HepG2 (cell line): ENCODE data around the gene MXD3. TPM values are rescaled to one million over a fixed set of nuclear protein-coding genes. Genes with fewer than 3 reads are reported as not detected.
A peak's percentile ranks its signal among the peaks of the same experiment; 100 is the strongest.

Source experiments
- DNMT1 ChIP-seq: sonication (generic); formaldehyde crosslinking; IDR thresholded peaks from 2 replicates; pipeline ENCODE4 v1.5.1; 2020; ENCODE audit warnings: mild to moderate bottlenecking, missing genetic modification reagents
- HOXA3 ChIP-seq: sonication (generic); formaldehyde crosslinking; IDR thresholded peaks from 2 replicates; pipeline ENCODE4 v1.5.0; 2020; ENCODE audit warnings: missing genetic modification reagents
- MATR3 ChIP-seq: sonication (generic); formaldehyde crosslinking; IDR thresholded peaks from 2 replicates; pipeline ENCODE4 v1.4.0; 2020; ENCODE audit warnings: missing genetic modification reagents
- NFRKB ChIP-seq: fragments of 450-650 bp; IDR thresholded peaks from 2 replicates; pipeline ENCODE4 v1.6.1; 2017
- PITX1 ChIP-seq: sonication (generic); formaldehyde crosslinking; IDR thresholded peaks from 2 replicates; pipeline ENCODE4 v1.5.1; 2020; ENCODE audit warnings: mild to moderate bottlenecking, missing genetic modification reagents
- RXRA ChIP-seq: sonication (generic); formaldehyde crosslinking; IDR thresholded peaks from 2 replicates; pipeline ENCODE4 v1.5.1; 2020; ENCODE audit warnings: missing genetic modification reagents
- SATB2 ChIP-seq: sonication (generic); formaldehyde crosslinking; IDR thresholded peaks from 2 replicates; pipeline ENCODE4 v1.5.0; 2020; ENCODE audit warnings: missing genetic modification reagents
- SIX1 ChIP-seq: sonication (generic); formaldehyde crosslinking; IDR thresholded peaks from 2 replicates; pipeline ENCODE4 v1.4.0; 2020; ENCODE audit warnings: missing genetic modification reagents, borderline replicate concordance
- SP5 ChIP-seq: IDR thresholded peaks from 2 replicates; pipeline ENCODE4 v1.6.1; 2016; ENCODE audit warnings: low read depth, borderline replicate concordance
- U2AF1 ChIP-seq: fragments of 200-400 bp; formaldehyde crosslinking; optimal IDR thresholded peaks from 2 replicates; pipeline ENCODE3; 2017; ENCODE audit warnings: mild to moderate bottlenecking, low read depth, low read length
- ZNF432 ChIP-seq: sonication (generic); formaldehyde crosslinking; IDR thresholded peaks from 2 replicates; pipeline ENCODE4 v1.5.0; 2020; ENCODE audit warnings: missing genetic modification reagents, mild to moderate bottlenecking, borderline replicate concordance
- ZNF484 ChIP-seq: sonication (generic); formaldehyde crosslinking; IDR thresholded peaks from 2 replicates; pipeline ENCODE4 v1.5.1; 2020; ENCODE audit warnings: mild to moderate bottlenecking, low read depth, missing genetic modification reagents, borderline replicate concordance
- ZNF615 ChIP-seq: sonication (generic); formaldehyde crosslinking; IDR thresholded peaks from 2 replicates; pipeline ENCODE4 v1.5.0; 2020; ENCODE audit warnings: mild to moderate bottlenecking, missing genetic modification reagents, borderline replicate concordance
- ZNF629 ChIP-seq: sonication (generic); formaldehyde crosslinking; conservative IDR thresholded peaks from 2 replicates; pipeline ENCODE4 v1.5.0; 2020; ENCODE audit warnings: missing genetic modification reagents
- ZNF777 ChIP-seq: sonication (generic); formaldehyde crosslinking; IDR thresholded peaks from 2 replicates; pipeline ENCODE4 v1.4.0; 2020; ENCODE audit warnings: missing genetic modification reagents
- ZSCAN12 ChIP-seq: sonication (generic); formaldehyde crosslinking; IDR thresholded peaks from 2 replicates; pipeline ENCODE4 v1.9.0; 2021; ENCODE audit warnings: mild to moderate bottlenecking, missing genetic modification reagents
- ZSCAN29 ChIP-seq: sonication (generic); formaldehyde crosslinking; conservative IDR thresholded peaks from 2 replicates; pipeline ENCODE4 v1.4.0; 2020; ENCODE audit warnings: mild to moderate bottlenecking, missing genetic modification reagents
- polyA plus RNA-seq, 8 experiments: library from polyadenylated mRNA; depleted of rRNA in 3 of 8; stranded (reverse) in 7 of 8; unstranded in 1 of 8; fragments of >200 nt; fragmentation: Illumina TruSeq in 4 of 8; extraction: Trizol in 4 of 8; gene quantifications; 2 replicates each; pipeline versions ENCODE4 v1.2.1 to v1.2.3, GENCODE V29; 2011 to 2016; ENCODE audit warnings: low read depth in 4 of 8, missing spikeins in 1 of 8, mixed read lengths in 1 of 8; ENCODE audit not compliant: insufficient read depth in 1 of 8
- total RNA-seq, 5 experiments: library from RNA; depleted of rRNA; stranded (reverse); fragments of >200 nt; fragmentation: Illumina TruSeq; extraction: Trizol; gene quantifications; 2 replicates each; pipeline ENCODE4 v1.2.3, GENCODE V29; 2016; ENCODE audit warnings: low read depth in 1 of 5
- TF ChIP-seq, protein P1 (sequence below): sonication (generic); formaldehyde crosslinking; IDR thresholded peaks from 2 replicates; pipeline ENCODE4 v1.5.0; 2020; ENCODE audit warnings: missing genetic modification reagents
- TF ChIP-seq, protein P2 (sequence below): IDR thresholded peaks from 2 replicates; pipeline ENCODE4 v1.6.1; 2012; ENCODE audit warnings: low read depth, low read length, improper control_type of control experiment
- TF ChIP-seq, protein P3 (sequence below): IDR thresholded peaks from 2 replicates; pipeline ENCODE4 v1.6.1; 2016; ENCODE audit warnings: low read depth
- TF ChIP-seq, protein P4 (sequence below): IDR thresholded peaks from 2 replicates; pipeline ENCODE4 v1.6.1; 2016
- TF ChIP-seq, protein P5 (sequence below): sonication (generic); formaldehyde crosslinking; IDR thresholded peaks from 2 replicates; pipeline ENCODE4 v1.8.1; 2023; ENCODE audit warnings: mild to moderate bottlenecking, missing genetic modification reagents
- TF ChIP-seq, protein P6 (sequence below): IDR thresholded peaks from 2 replicates; pipeline ENCODE4 v1.6.1; 2016; ENCODE audit warnings: control low read depth

MXD3 gene
- total and polyA plus RNA-seq, 2 of the 13 experiments (the other 11 are each of a cell fraction or from before 2014, with no cell fraction given), result 10.5 to 12.8 TPM

DNA sequence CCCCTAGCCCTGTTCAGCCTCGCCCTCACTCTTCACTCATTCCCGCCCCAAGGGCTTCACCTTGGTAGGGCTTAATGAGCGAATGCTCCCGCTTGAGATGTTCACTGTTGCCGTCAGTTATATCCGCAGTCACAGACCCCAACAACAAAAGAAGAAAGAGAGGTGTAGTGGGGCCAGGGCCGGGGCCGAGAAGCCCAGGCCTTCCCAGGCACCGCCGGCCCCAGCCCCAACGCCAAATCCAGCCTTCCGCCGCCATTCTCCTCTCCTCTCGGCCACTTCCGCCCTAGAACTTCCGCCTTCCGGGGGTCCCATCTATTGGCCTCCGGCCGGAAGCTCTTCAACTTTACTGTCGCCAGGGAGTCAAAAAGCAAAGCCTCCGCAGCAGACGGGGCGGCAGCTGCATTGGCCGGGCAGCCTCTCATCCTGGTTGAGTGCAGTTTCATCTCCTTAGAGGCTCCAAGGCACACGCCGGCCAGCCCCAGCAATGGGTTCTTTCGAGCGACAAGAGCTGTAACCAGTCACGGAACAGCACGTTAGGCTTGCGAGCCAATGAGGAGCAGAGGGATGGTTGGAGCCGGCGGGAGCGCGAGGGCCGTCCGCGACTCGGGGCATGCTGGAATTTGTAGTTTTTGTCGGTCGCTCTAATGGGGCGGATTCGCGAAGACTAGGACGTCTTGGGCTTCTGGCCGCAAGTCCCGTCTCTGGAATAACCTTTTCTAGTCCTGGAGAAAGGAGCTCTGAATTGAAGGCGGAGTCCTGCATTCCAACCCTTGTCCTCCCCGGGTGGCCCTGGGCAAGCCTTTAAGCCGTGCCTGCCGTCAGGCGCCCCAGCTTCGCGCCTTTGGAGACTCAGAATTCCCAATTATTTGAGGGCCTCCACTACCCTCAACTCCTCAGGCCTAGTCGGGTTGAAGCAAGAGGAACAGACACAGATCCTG is 40.0 kb upstream of the MXD3 start, which contains the start of gene LMAN2 (continued):
- TF ChIP-seq, protein P1, sequence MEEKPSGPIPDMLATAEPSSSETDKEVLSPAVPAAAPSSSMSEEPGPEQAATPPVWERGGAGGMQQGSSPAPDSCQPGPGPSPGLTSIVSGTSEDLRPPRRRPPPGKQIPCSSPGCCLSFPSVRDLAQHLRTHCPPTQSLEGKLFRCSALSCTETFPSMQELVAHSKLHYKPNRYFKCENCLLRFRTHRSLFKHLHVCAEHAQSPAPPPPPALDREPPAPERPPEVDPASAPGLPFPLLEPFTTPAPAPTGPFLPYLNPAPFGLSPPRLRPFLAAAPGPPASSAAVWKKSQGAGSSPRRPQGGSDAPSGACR (CRISPR knock-in tag), result peak; percentile 74; the same call in 1 of the 2 replicates
- TF ChIP-seq SIX1 (CRISPR knock-in tag) (peak; percentile 53), ZSCAN12 (CRISPR knock-in tag) (no peak), SATB2 (no peak), U2AF1 (no peak), ZSCAN29 (CRISPR knock-in tag) (0 out of 2 replicates have a peak, but pooled peaks have one; percentile 25), DNMT1 (CRISPR knock-in tag) (no peak), ZNF777 (CRISPR knock-in tag) (peak; percentile 56), PITX1 (CRISPR knock-in tag) (no peak), HOXA3 (CRISPR knock-in tag) (peak; percentile 68), ZNF484 (CRISPR knock-in tag) (no peak), ZNF432 (CRISPR knock-in tag) (no peak), SP5 (no peak), ZNF615 (CRISPR knock-in tag) (no peak), ZNF629 (CRISPR knock-in tag) (peak; percentile 17), RXRA (CRISPR knock-in tag) (no peak), NFRKB (no peak), MATR3 (CRISPR knock-in tag) (no peak)
- TF ChIP-seq, protein P2, sequence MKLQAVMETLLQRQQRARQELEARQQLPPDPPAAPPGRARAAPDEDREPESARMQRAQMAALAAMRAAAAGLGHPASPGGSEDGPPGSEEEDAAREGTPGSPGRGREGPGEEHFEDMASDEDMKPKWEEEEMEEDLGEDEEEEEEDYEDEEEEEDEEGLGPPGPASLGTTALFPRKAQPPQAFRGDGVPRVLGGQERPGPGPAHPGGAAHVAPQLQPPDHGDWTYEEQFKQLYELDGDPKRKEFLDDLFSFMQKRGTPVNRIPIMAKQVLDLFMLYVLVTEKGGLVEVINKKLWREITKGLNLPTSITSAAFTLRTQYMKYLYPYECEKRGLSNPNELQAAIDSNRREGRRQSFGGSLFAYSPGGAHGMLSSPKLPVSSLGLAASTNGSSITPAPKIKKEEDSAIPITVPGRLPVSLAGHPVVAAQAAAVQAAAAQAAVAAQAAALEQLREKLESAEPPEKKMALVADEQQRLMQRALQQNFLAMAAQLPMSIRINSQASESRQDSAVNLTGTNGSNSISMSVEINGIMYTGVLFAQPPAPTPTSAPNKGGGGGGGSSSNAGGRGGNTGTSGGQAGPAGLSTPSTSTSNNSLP, result 0 out of 2 replicates have a peak, but pooled peaks have one; percentile 10
- TF ChIP-seq, protein P3, sequence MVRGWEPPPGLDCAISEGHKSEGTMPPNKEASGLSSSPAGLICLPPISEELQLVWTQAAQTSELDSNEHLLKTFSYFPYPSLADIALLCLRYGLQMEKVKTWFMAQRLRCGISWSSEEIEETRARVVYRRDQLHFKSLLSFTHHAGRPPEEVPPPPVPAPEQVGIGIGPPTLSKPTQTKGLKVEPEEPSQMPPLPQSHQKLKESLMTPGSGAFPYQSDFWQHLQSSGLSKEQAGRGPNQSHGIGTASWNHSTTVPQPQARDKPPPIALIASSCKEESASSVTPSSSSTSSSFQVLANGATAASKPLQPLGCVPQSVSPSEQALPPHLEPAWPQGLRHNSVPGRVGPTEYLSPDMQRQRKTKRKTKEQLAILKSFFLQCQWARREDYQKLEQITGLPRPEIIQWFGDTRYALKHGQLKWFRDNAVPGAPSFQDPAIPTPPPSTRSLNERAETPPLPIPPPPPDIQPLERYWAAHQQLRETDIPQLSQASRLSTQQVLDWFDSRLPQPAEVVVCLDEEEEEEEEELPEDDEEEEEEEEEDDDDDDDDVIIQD (CRISPR knock-in tag), result no peak
- TF ChIP-seq, protein P4, sequence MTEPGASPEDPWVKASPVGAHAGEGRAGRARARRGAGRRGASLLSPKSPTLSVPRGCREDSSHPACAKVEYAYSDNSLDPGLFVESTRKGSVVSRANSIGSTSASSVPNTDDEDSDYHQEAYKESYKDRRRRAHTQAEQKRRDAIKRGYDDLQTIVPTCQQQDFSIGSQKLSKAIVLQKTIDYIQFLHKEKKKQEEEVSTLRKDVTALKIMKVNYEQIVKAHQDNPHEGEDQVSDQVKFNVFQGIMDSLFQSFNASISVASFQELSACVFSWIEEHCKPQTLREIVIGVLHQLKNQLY, result no peak
- TF ChIP-seq, protein P5, sequence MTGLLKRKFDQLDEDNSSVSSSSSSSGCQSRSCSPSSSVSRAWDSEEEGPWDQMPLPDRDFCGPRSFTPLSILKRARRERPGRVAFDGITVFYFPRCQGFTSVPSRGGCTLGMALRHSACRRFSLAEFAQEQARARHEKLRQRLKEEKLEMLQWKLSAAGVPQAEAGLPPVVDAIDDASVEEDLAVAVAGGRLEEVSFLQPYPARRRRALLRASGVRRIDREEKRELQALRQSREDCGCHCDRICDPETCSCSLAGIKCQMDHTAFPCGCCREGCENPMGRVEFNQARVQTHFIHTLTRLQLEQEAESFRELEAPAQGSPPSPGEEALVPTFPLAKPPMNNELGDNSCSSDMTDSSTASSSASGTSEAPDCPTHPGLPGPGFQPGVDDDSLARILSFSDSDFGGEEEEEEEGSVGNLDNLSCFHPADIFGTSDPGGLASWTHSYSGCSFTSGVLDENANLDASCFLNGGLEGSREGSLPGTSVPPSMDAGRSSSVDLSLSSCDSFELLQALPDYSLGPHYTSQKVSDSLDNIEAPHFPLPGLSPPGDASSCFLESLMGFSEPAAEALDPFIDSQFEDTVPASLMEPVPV (CRISPR knock-in tag), result no peak; the same call in 1 of the 2 replicates
- TF ChIP-seq, protein P6, sequence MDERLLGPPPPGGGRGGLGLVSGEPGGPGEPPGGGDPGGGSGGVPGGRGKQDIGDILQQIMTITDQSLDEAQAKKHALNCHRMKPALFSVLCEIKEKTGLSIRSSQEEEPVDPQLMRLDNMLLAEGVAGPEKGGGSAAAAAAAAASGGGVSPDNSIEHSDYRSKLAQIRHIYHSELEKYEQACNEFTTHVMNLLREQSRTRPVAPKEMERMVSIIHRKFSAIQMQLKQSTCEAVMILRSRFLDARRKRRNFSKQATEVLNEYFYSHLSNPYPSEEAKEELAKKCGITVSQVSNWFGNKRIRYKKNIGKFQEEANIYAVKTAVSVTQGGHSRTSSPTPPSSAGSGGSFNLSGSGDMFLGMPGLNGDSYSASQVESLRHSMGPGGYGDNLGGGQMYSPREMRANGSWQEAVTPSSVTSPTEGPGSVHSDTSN (CRISPR knock-in tag), result peak; percentile 94
